Mesodermal cell (in vitro differentiated cells): ENCODE measurements around the gene STK32A.

ENCODE experiments used
- H3K27ac ChIP-seq: 2 replicates; pipeline ENCODE4 v1.7.0; 2013; ENCODE audit warnings: mild to moderate bottlenecking, low read depth, low read length, moderate library complexity; ENCODE audit not compliant: severe bottlenecking
- H3K36me3 ChIP-seq: 2 replicates; pipeline ENCODE4 v1.7.1; 2013; ENCODE audit warnings: mild to moderate bottlenecking, low read length, moderate library complexity; ENCODE audit not compliant: control insufficient read depth, insufficient read depth
- H3K4me1 ChIP-seq: one replicate; pipeline ENCODE4 v1.7.1; 2013; ENCODE audit warnings: mild to moderate bottlenecking, low read length; ENCODE audit not compliant: insufficient read depth, control insufficient read depth, poor library complexity, severe bottlenecking
- H3K4me3 ChIP-seq: 2 replicates; pipeline ENCODE4 v1.7.0; 2013; ENCODE audit warnings: low read length, control low read depth, mild to moderate bottlenecking; ENCODE audit not compliant: insufficient read depth, poor library complexity, severe bottlenecking; ENCODE audit errors: extremely low read depth
- H3K9me3 ChIP-seq: 2 replicates; pipeline ENCODE4 v1.7.1; 2013; ENCODE audit warnings: mild to moderate bottlenecking, low read length, moderate library complexity; ENCODE audit not compliant: control insufficient read depth
- WGBS, 2 experiments: methylation state at CpG; one replicate each; pipeline ENCODE4 v1.1.5; 2013; ENCODE audit warnings: missing lambda C conversion rate in 2 of 2; ENCODE audit not compliant: insufficient coverage in 2 of 2; 5-methylcytosine and 5-hydroxymethylcytosine counted together

STK32A gene

GRCh38 chr5:147390654-147391225, 155.9 kb downstream of the STK32A start:
- Histone ChIP-seq H3K4me3 (no peak overlapping the region), H3K36me3 (peaks cover 18% of the 10 kb centered on the region), H3K9me3 (no peaks in the 10 kb centered on the region), H3K27ac (no peak overlapping the region), H3K4me1 (no peaks in the 10 kb centered on the region)
- WGBS, 2 experiments: 80 to 100% methylated on average over 2 of the region's 3 CpGs

GRCh38 chr5:147391781-147392180, 157.0 kb downstream of the STK32A start:
- 75 to 84% methylated on average over 3 to 5 of the region's 5 CpGs for WGBS, 2 experiments
- no peaks in the 10 kb centered on the region for H3K9me3 ChIP-seq
- peaks cover 26% of the 10 kb centered on the region for H3K36me3 ChIP-seq
- H3K4me3 ChIP-seq: no peak overlapping the region
- no peaks in the 10 kb centered on the region for H3K4me1 ChIP-seq
- H3K27ac ChIP-seq: no peak overlapping the region

GRCh38 chr5:147393874-147394672, 159.2 kb downstream of the STK32A start:
- Histone ChIP-seq H3K4me1 (no peaks in the 10 kb centered on the region), H3K4me3 (no peak overlapping the region), H3K36me3 (peaks cover 47% of the 10 kb centered on the region), H3K9me3 (no peaks in the 10 kb centered on the region), H3K27ac (no peak overlapping the region)
- 81 to 94% methylated on average over 4 to 12 of the region's 15 CpGs for whole genome bisulfite sequencing, 2 experiments

- no peak overlapping the region for H3K27ac ChIP-seq
- peaks cover 66% of the 10 kb centered on the region for H3K36me3 ChIP-seq
- 76 to 86% methylated on average over 3 to 5 of the region's 8 CpGs for WGBS, 2 experiments
- H3K4me1 ChIP-seq: peaks cover 10% of the 10 kb centered on the region
- no peak overlapping the region for H3K4me3 ChIP-seq
- no peaks in the 10 kb centered on the region for H3K9me3 ChIP-seq
Observed at GRCh38 chr5:147396070-147396823, 161.4 kb downstream of the STK32A start.

- peaks cover 74% of the 10 kb centered on the region for H3K36me3 ChIP-seq
Observed at GRCh38 chr5:147397616-147398015, 162.8 kb downstream of the STK32A start.

GRCh38 chr5:147398860-147399259, 164.0 kb downstream of the STK32A start:
- 96 to 97% methylated on average over 5 of the region's 9 CpGs for WGBS, 2 experiments
- H3K9me3 ChIP-seq: no peaks in the 10 kb centered on the region
- H3K4me1 ChIP-seq: peaks cover 23% of the 10 kb centered on the region
- no peak overlapping the region for H3K27ac ChIP-seq
- H3K36me3 ChIP-seq: peaks cover 63% of the 10 kb centered on the region
- H3K4me3 ChIP-seq: no peak overlapping the region

More at GRCh38 chr5:147397616-147398015, 162.8 kb downstream of the STK32A start:
- no peak overlapping the region for H3K4me3 ChIP-seq
- no peak overlapping the region for H3K27ac ChIP-seq
- H3K4me1 ChIP-seq: peaks cover 10% of the 10 kb centered on the region
- 87 to 92% methylated on average over 9 to 11 of the region's 11 CpGs for WGBS, 2 experiments
- H3K9me3 ChIP-seq: no peaks in the 10 kb centered on the region

- Histone ChIP-seq H3K9me3 (no peaks in the 10 kb centered on the region), H3K4me1 (peaks cover 37% of the 10 kb centered on the region), H3K36me3 (peaks cover 65% of the 10 kb centered on the region), H3K4me3 (no peak overlapping the region), H3K27ac (no peak overlapping the region)
- 89 to 94% methylated on average over 5 to 7 of the region's 7 CpGs for WGBS, 2 experiments
Observed at GRCh38 chr5:147400126-147400809, 165.4 kb downstream of the STK32A start.

- Histone ChIP-seq H3K27ac (no peak overlapping the region), H3K4me1 (peaks cover 42% of the 10 kb centered on the region), H3K4me3 (no peak overlapping the region), H3K36me3 (peaks cover 65% of the 10 kb centered on the region), H3K9me3 (no peaks in the 10 kb centered on the region)
Observed at GRCh38 chr5:147400881-147401280, 166.1 kb downstream of the STK32A start.

GRCh38 chr5:147403651-147404640, 169.1 kb downstream of the STK32A start:
- Histone ChIP-seq H3K9me3 (no peaks in the 10 kb centered on the region), H3K27ac (peak overlapping the region; percentile 97), H3K4me1 (peaks cover 64% of the 10 kb centered on the region), H3K36me3 (peaks cover 53% of the 10 kb centered on the region), H3K4me3 (no peak overlapping the region)
- 65 to 78% methylated on average over 8 to 10 of the region's 15 CpGs for WGBS, 2 experiments
